K562 (cell line): ENCODE results near the gene PLD1. TPM values are rescaled to one million over a fixed set of nuclear protein-coding genes. Genes with fewer than 3 reads are reported as not detected.
A peak's percentile ranks its signal among the peaks of the same experiment; 100 is the strongest.

Source experiments
- BRF2 ChIP-seq: IDR thresholded peaks from 3 replicates; pipeline ENCODE4 v1.6.1; 2011; ENCODE audit warnings: borderline replicate concordance, mild to moderate bottlenecking; ENCODE audit not compliant: insufficient read length, insufficient read depth
- CTBP1 ChIP-seq: fragments of 450-650 bp; IDR thresholded peaks from 2 replicates; pipeline ENCODE4 v1.6.1; 2016; ENCODE audit warnings: borderline replicate concordance
- E4F1 ChIP-seq: fragments of 250-450 bp; sonication (Bioruptor Pico); IDR thresholded peaks from 2 replicates; pipeline ENCODE4 v1.5.0; 2021; ENCODE audit warnings: mild to moderate bottlenecking, borderline replicate concordance
- GATAD2A ChIP-seq: fragments of 450-650 bp; IDR thresholded peaks from 2 replicates; pipeline ENCODE4 v1.6.1; 2017
- HDAC3 ChIP-seq: fragments of 450-650 bp; IDR thresholded peaks from 2 replicates; pipeline ENCODE4 v1.6.1; 2018; ENCODE audit warnings: borderline replicate concordance, mild to moderate bottlenecking, moderate library complexity; ENCODE audit not compliant: partially characterized antibody
- PHB ChIP-seq: fragments of 250-450 bp; sonication (Bioruptor Pico); IDR thresholded peaks from 2 replicates; pipeline ENCODE4 v1.5.0; 2021
- POLR3G ChIP-seq: IDR thresholded peaks from 2 replicates; pipeline ENCODE4 v1.6.1; 2011; ENCODE audit not compliant: insufficient read length, insufficient replicate concordance; ENCODE audit errors: extremely low read depth
- PTRF ChIP-seq: fragments of 450-650 bp; IDR thresholded peaks from 2 replicates; pipeline ENCODE4 v1.6.1; 2016; ENCODE audit warnings: mild to moderate bottlenecking, missing genetic modification characterization, missing compliant biosample characterization
- SAFB2 ChIP-seq: fragments of 200-400 bp; formaldehyde crosslinking; IDR thresholded peaks from 2 replicates; pipeline ENCODE4 v1.6.1; 2018; ENCODE audit warnings: borderline replicate concordance, low read length, low read depth, moderate library complexity; ENCODE audit not compliant: severe bottlenecking
- SMAD1 ChIP-seq: fragments of 150-350 bp; IDR thresholded peaks from 2 replicates; pipeline ENCODE4 v1.6.1; 2014; ENCODE audit warnings: low read length, low read depth; ENCODE audit not compliant: partially characterized antibody
- TAF15 ChIP-seq: fragments of 200-400 bp; formaldehyde crosslinking; IDR thresholded peaks from 2 replicates; pipeline ENCODE4 v1.6.1; 2017; ENCODE audit warnings: mild to moderate bottlenecking, low read depth, low read length, moderate library complexity
- TBL1XR1 ChIP-seq, 2 experiments: IDR thresholded peaks; 2 replicates each; pipeline ENCODE4 v1.6.1; 2012; ENCODE audit warnings: improper control_type of control experiment in 2 of 2, low read length in 2 of 2, mild to moderate bottlenecking in 1 of 2
- ZC3H11A ChIP-seq: IDR thresholded peaks from 2 replicates; pipeline ENCODE4 v1.6.1; 2012; ENCODE audit warnings: low read depth, low read length, improper control_type of control experiment
- ZNF146 ChIP-seq: IDR thresholded peaks from one replicate; pipeline ENCODE4 v1.6.1; 2018; ENCODE audit warnings: missing compliant biosample characterization; ENCODE audit not compliant: unreplicated experiment
- ZNF197 ChIP-seq: fragments of 200-800 bp; sonication (Bioruptor generic); IDR thresholded peaks from 2 replicates; pipeline ENCODE4 v1.6.1; 2016; ENCODE audit warnings: low read depth, missing genetic modification characterization, missing compliant biosample characterization
- ZNF263 ChIP-seq: sonication (generic); formaldehyde crosslinking; IDR thresholded peaks from 2 replicates; pipeline ENCODE4 v1.8.0; 2022; ENCODE audit warnings: mild to moderate bottlenecking, missing genetic modification reagents, borderline replicate concordance
- ZNF354B ChIP-seq: fragments of 250-450 bp; sonication (Bioruptor Pico); IDR thresholded peaks from 2 replicates; pipeline ENCODE4 v1.4.0; 2020
- ZNF695 ChIP-seq: fragments of 450-650 bp; formaldehyde crosslinking; IDR thresholded peaks from 2 replicates; pipeline ENCODE4 v1.4.0; 2020; ENCODE audit warnings: mild to moderate bottlenecking, moderate library complexity
- polyA plus RNA-seq, 8 experiments: library from polyadenylated mRNA; depleted of rRNA in 4 of 8; stranded (reverse) in 5 of 8; unstranded in 3 of 8; fragments of >200 nt; fragmentation: Nextera tagmentation in 2 of 8; fragmentation: Illumina TruSeq in 1 of 8; extraction: Ambion mirVana in 2 of 8; extraction: Trizol in 1 of 8; gene quantifications; 2 replicates each; pipeline versions ENCODE4 v1.2.1 to v1.2.3, GENCODE V29; 2011 to 2014; ENCODE audit warnings: inconsistent platforms in 1 of 8, missing spikeins in 1 of 8
- total RNA-seq, 7 experiments: library from RNA; depleted of rRNA in 6 of 7; stranded (reverse); fragments of >200 nt in 6 of 7; fragmentation: Illumina TruSeq in 2 of 7; extraction: Trizol in 2 of 7; gene quantifications; 2 replicates each; pipeline versions ENCODE4 v1.2.1 to v1.2.3, GENCODE V29; 2011 to 2021; ENCODE audit warnings: low replicate concordance in 1 of 7
- TF ChIP-seq, protein P1 (sequence below): fragments of 450-650 bp; formaldehyde crosslinking; IDR thresholded peaks from 2 replicates; pipeline ENCODE4 v1.4.0; 2022; ENCODE audit warnings: mild to moderate bottlenecking, moderate library complexity
- TF ChIP-seq, protein P2 (sequence below): sonication (generic); formaldehyde crosslinking; IDR thresholded peaks from 2 replicates; pipeline ENCODE4 v1.8.0; 2023; ENCODE audit warnings: mild to moderate bottlenecking, missing genetic modification reagents

PLD1 gene
- total and polyA plus RNA-seq, 9 of the 15 experiments (the other 6 are each of a cell fraction or from before 2014, with no cell fraction given), result 8.4 to 26.1 (median 18.6) TPM

GRCh38 chr3:171809861-171810628, at the start of gene PLD1 (continued):
- TF ChIP-seq, protein P1, sequence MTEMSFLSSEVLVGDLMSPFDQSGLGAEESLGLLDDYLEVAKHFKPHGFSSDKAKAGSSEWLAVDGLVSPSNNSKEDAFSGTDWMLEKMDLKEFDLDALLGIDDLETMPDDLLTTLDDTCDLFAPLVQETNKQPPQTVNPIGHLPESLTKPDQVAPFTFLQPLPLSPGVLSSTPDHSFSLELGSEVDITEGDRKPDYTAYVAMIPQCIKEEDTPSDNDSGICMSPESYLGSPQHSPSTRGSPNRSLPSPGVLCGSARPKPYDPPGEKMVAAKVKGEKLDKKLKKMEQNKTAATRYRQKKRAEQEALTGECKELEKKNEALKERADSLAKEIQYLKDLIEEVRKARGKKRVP (CRISPR knock-in tag), result 0 out of 2 replicates have a peak, but pooled peaks have one; percentile 11
- no peak for TF ChIP-seq TAF15
- TF ChIP-seq E4F1 (CRISPR knock-in tag), result no peak
- TF ChIP-seq SAFB2, result no peak
- TF ChIP-seq, protein P2, sequence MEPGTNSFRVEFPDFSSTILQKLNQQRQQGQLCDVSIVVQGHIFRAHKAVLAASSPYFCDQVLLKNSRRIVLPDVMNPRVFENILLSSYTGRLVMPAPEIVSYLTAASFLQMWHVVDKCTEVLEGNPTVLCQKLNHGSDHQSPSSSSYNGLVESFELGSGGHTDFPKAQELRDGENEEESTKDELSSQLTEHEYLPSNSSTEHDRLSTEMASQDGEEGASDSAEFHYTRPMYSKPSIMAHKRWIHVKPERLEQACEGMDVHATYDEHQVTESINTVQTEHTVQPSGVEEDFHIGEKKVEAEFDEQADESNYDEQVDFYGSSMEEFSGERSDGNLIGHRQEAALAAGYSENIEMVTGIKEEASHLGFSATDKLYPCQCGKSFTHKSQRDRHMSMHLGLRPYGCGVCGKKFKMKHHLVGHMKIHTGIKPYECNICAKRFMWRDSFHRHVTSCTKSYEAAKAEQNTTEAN (CRISPR knock-in tag), result 0 out of 2 replicates have a peak, but pooled peaks have one; percentile 39
- TF ChIP-seq POLR3G, result no peak
- TF ChIP-seq GATAD2A, result peak; percentile 53; the same call in 1 of the 2 replicates
- TF ChIP-seq HDAC3, result no peak
- TF ChIP-seq TBL1XR1 (IDR thresholded peaks at IDR 0.05; ENCODE audit: low read length in 2 of 2), result 0 out of 4 replicates have a peak, but pooled peaks of 1 of the 2 experiments have one; percentile 10
- TF ChIP-seq CTBP1, result peak; percentile 59; the same call in 1 of the 2 replicates
- no peak for TF ChIP-seq ZNF354B
- TF ChIP-seq BRF2, result no peak
- no peak for TF ChIP-seq ZNF197
- TF ChIP-seq ZNF146 (CRISPR knock-in tag), result no peak
- TF ChIP-seq ZC3H11A, result no peak
- no peak for TF ChIP-seq ZNF695 (CRISPR knock-in tag)
- no peak for TF ChIP-seq PTRF (tag)
- TF ChIP-seq PHB (CRISPR knock-in tag), result no peak
- peak; percentile 26; the same call in 1 of the 2 replicates for TF ChIP-seq ZNF263 (CRISPR knock-in tag)
- TF ChIP-seq SMAD1, result peak; percentile 32
